LoVo (cell line): ENCODE data around the gene MRPL14.

ENCODE experiments used
- DNase-seq: peaks from one replicate; pipeline ENCODE4 v3.0.0-alpha.2; 2016; ENCODE audit warnings: low spot score

MRPL14 gene

GRCh38 chr6:44078827-44079671 is 48.2 kb downstream of the MRPL14 start:
- DNase-seq: peak; percentile 71

GRCh38 chr6:44078219-44078826 is 48.9 kb downstream of the MRPL14 start:
- no peak for DNase-seq

- DNase-seq: no peak
Observed at GRCh38 chr6:44077214-44077946, 49.9 kb downstream of the MRPL14 start.

GRCh38 chr6:44076356-44077213 is 50.7 kb downstream of the MRPL14 start:
- DNase-seq: no peak

- no peak for DNase-seq
Observed at GRCh38 chr6:44075647-44076355, 51.5 kb downstream of the MRPL14 start.

- DNase-seq: no peak
Observed at GRCh38 chr6:44074813-44075646, 52.2 kb downstream of the MRPL14 start.

- DNase-seq: peak; percentile 71
Observed at GRCh38 chr6:44074439-44074812, 52.8 kb downstream of the MRPL14 start.

- DNase-seq: peak; percentile 4
Observed at GRCh38 chr6:44073612-44074438, 53.4 kb downstream of the MRPL14 start.

- DNase-seq: peak; percentile 85
Observed at GRCh38 chr6:44072959-44073611, 54.2 kb downstream of the MRPL14 start.

- peak; percentile 25 for DNase-seq
Observed at GRCh38 chr6:44072452-44072958, 54.7 kb downstream of the MRPL14 start.

- DNase-seq: no peak
Observed at GRCh38 chr6:44071670-44072451, 55.4 kb downstream of the MRPL14 start.

- no peak for DNase-seq
Observed at GRCh38 chr6:44068607-44069296, 58.5 kb downstream of the MRPL14 start.

- DNase-seq: no peak
Observed at GRCh38 chr6:44067173-44068139, 59.8 kb downstream of the MRPL14 start.

GRCh38 chr6:44066394-44067172 is 60.7 kb downstream of the MRPL14 start:
- DNase-seq: no peak

- DNase-seq: no peak
Observed at GRCh38 chr6:44065443-44066140, 61.7 kb downstream of the MRPL14 start.
